GM21786 (cell line): ENCODE data around the gene C17orf107.
"Not testable (repeated sequence)": the region's sequence is repeated elsewhere in the genome, so short reads cannot be mapped to it uniquely, and the experiment has no call there.

Source experiments
- ATAC-seq: cut with Tn5 transposase; IDR thresholded peaks from one replicate; pipeline ENCODE4 v1.9.1; 2021; ENCODE audit not compliant: unreplicated experiment

The C17orf107 gene

GRCh38 chr17:4899341-4900230 is at the start of gene C17orf107:
TSS of gene C17orf107 (plus strand) at chr17:4899536. CDS start at chr17:4899763, 227 bp downstream.
- ATAC-seq, result no peak

GRCh38 chr17:4850246-4850645 is 49.1 kb upstream of the C17orf107 start:
- no peak for ATAC-seq

GRCh38 chr17:4851084-4851483 is 48.3 kb upstream of the C17orf107 start:
- ATAC-seq, result no peak

- no peak for ATAC-seq
Measured at GRCh38 chr17:4852567-4853207, 46.6 kb upstream of the C17orf107 start.

- ATAC-seq, result no peak
Measured at GRCh38 chr17:4853208-4853671, 46.1 kb upstream of the C17orf107 start.

- ATAC-seq, result no peak
Measured at GRCh38 chr17:4854111-4854681, 45.1 kb upstream of the C17orf107 start.

GRCh38 chr17:4856271-4856936 is 42.9 kb upstream of the C17orf107 start:
- ATAC-seq, result no peak

- no peak for ATAC-seq
Measured at GRCh38 chr17:4856937-4857314, 42.4 kb upstream of the C17orf107 start.

- ATAC-seq, result not testable (repeated sequence)
Measured at GRCh38 chr17:4857347-4857746, 42.0 kb upstream of the C17orf107 start.

- no peak for ATAC-seq
Measured at GRCh38 chr17:4858068-4858881, 41.1 kb upstream of the C17orf107 start.

- no peak for ATAC-seq
Measured at GRCh38 chr17:4858882-4859260, 40.5 kb upstream of the C17orf107 start.

GRCh38 chr17:4859816-4860625 is 39.3 kb upstream of the C17orf107 start:
- ATAC-seq, result no peak

- no peak for ATAC-seq
Measured at GRCh38 chr17:4860651-4861050, 38.7 kb upstream of the C17orf107 start.

GRCh38 chr17:4861052-4861451 is 38.3 kb upstream of the C17orf107 start:
- no peak for ATAC-seq

- no peak for ATAC-seq
Measured at GRCh38 chr17:4862720-4863119, 36.6 kb upstream of the C17orf107 start.

GRCh38 chr17:4863321-4863720 is 36.0 kb upstream of the C17orf107 start:
- no peak for ATAC-seq

- not testable (repeated sequence) for ATAC-seq
Measured at GRCh38 chr17:4867535-4867934, 31.8 kb upstream of the C17orf107 start.

- ATAC-seq, result not testable (repeated sequence)
Measured at GRCh38 chr17:4869058-4869998, 30.0 kb upstream of the C17orf107 start.
